Transverse colon (tissue), 3 donors: ENCODE results near the gene GALNT13.

Experiments used
- EP300 ChIP-seq: sonication (generic); formaldehyde crosslinking; IDR thresholded peaks from one replicate; pipeline ENCODE4 v1.6.1; 2017; ENCODE audit warnings: antibody characterized with exemption, low read depth
- TF ChIP-seq, protein P1 (sequence below), 5 experiments: fragments of 200-600 bp in 3 of 5; fragments of 450-650 bp in 2 of 5; sonication (generic) in 3 of 5; IDR thresholded peaks; 1 replicate in 2 of 5; 2 replicates in 3 of 5; pipeline ENCODE4 v1.5.1; 2016 to 2017; ENCODE audit warnings: antibody characterized with exemption in 5 of 5, inconsistent platforms in 3 of 5, mild to moderate bottlenecking in 2 of 5, moderate library complexity in 1 of 5

DNA sequence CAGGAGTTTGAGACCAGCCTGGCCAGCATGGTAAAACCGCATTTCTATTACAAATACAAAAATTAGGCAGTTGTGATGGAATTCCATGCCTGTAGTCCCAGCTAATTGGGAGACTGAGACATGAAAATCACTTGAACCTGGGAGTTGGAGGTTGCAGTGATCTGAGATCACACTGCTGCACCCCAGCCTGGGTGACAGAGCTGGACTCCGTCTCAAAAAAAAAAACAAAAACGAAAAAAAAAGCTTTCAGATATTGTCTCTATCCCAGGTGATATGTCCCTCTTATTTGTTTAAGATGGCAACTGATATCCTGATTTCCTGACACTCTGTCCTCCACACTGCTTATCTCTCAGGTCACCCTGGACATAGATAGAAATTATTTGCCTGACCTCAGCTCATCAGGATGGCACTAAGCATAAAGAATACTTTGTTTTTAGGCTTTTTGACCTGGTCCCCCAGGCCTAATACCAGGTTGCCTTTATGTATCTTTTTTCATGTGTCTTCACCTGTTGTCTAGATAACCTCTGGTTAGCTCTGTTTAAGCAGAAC lies 531.6 kb downstream of the GALNT13 start:
- TF ChIP-seq EP300: no peak
- TF ChIP-seq, protein P1, sequence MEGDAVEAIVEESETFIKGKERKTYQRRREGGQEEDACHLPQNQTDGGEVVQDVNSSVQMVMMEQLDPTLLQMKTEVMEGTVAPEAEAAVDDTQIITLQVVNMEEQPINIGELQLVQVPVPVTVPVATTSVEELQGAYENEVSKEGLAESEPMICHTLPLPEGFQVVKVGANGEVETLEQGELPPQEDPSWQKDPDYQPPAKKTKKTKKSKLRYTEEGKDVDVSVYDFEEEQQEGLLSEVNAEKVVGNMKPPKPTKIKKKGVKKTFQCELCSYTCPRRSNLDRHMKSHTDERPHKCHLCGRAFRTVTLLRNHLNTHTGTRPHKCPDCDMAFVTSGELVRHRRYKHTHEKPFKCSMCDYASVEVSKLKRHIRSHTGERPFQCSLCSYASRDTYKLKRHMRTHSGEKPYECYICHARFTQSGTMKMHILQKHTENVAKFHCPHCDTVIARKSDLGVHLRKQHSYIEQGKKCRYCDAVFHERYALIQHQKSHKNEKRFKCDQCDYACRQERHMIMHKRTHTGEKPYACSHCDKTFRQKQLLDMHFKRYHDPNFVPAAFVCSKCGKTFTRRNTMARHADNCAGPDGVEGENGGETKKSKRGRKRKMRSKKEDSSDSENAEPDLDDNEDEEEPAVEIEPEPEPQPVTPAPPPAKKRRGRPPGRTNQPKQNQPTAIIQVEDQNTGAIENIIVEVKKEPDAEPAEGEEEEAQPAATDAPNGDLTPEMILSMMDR (IDR thresholded peaks at IDR 0.05): no peak
